Astrocyte (in vitro differentiated cells and primary cell): Measurements from ENCODE around the gene LARGE1. TPM values are rescaled to one million over a fixed set of nuclear protein-coding genes. Genes with fewer than 3 reads are reported as not detected.

Experiments used
- DNase-seq: peaks from one replicate; pipeline ENCODE4 v3.0.0-alpha.2; 2010; ENCODE audit warnings: low read depth
- FAIRE-seq: peaks from 2 replicates; lab custom pipeline; 2011; peaks lifted over from hg19 to GRCh38; lab: Jason Lieb, UNC
- H2AFZ ChIP-seq: 2 replicates; pipeline ENCODE4 v1.6.0; 2012; ENCODE audit warnings: low read depth, low read length, inconsistent platforms
- H3K27ac ChIP-seq: 2 replicates; pipeline ENCODE4 v1.5.1; 2011; ENCODE audit warnings: low read depth, low read length, inconsistent platforms
- H3K27me3 ChIP-seq: 2 replicates; pipeline ENCODE4 v1.6.0; 2011; ENCODE audit warnings: low read length, inconsistent platforms; ENCODE audit not compliant: insufficient read depth
- H3K36me3 ChIP-seq: 2 replicates; pipeline ENCODE4 v1.5.1; 2011; ENCODE audit warnings: low read length, inconsistent platforms; ENCODE audit not compliant: insufficient read depth
- H3K4me1 ChIP-seq: 2 replicates; pipeline ENCODE4 v1.5.1; 2011; ENCODE audit warnings: low read length, inconsistent platforms; ENCODE audit not compliant: insufficient read depth
- H3K4me2 ChIP-seq: 2 replicates; pipeline ENCODE4 v1.6.0; 2012; ENCODE audit warnings: low read length, inconsistent platforms
- H3K4me3 ChIP-seq: 2 replicates; pipeline ENCODE4 v1.5.1; 2011; ENCODE audit warnings: low read depth, mild to moderate bottlenecking, low read length, inconsistent platforms; ENCODE audit not compliant: insufficient read depth
- H3K79me2 ChIP-seq: 2 replicates; pipeline ENCODE4 v1.6.0; 2012; ENCODE audit warnings: mild to moderate bottlenecking, low read length, inconsistent platforms; ENCODE audit not compliant: insufficient read depth
- H3K9ac ChIP-seq: 2 replicates; pipeline ENCODE4 v1.6.0; 2012; ENCODE audit warnings: mild to moderate bottlenecking, low read length, inconsistent platforms
- H3K9me3 ChIP-seq: 2 replicates; pipeline ENCODE4 v1.5.1; 2012; ENCODE audit warnings: low read depth, mild to moderate bottlenecking, low read length, inconsistent platforms; ENCODE audit not compliant: insufficient read depth
- H4K20me1 ChIP-seq: 2 replicates; pipeline ENCODE4 v1.6.0; 2012; ENCODE audit warnings: low read length, inconsistent platforms; ENCODE audit not compliant: insufficient read depth
- H3K27ac Mint-ChIP-seq: one replicate; pipeline ENCODE4 v1.8.0; 2021; ENCODE audit warnings: mild to moderate bottlenecking, mixed read lengths; ENCODE audit not compliant: unreplicated experiment
- H3K27me3 Mint-ChIP-seq: one replicate; pipeline ENCODE4 v1.8.0; 2021; ENCODE audit warnings: low read depth, mixed read lengths; ENCODE audit not compliant: unreplicated experiment
- H3K36me3 Mint-ChIP-seq: one replicate; pipeline ENCODE4 v1.8.0; 2021; ENCODE audit warnings: low read depth, mixed read lengths; ENCODE audit not compliant: unreplicated experiment
- H3K4me1 Mint-ChIP-seq: one replicate; pipeline ENCODE4 v1.8.0; 2021; ENCODE audit warnings: low read depth, mixed read lengths; ENCODE audit not compliant: unreplicated experiment
- H3K4me3 Mint-ChIP-seq: one replicate; pipeline ENCODE4 v1.8.0; 2021; ENCODE audit warnings: mild to moderate bottlenecking, moderate library complexity, mixed read lengths; ENCODE audit not compliant: unreplicated experiment
- H3K9me3 Mint-ChIP-seq: one replicate; pipeline ENCODE4 v1.8.0; 2021; ENCODE audit warnings: mild to moderate bottlenecking, mixed read lengths; ENCODE audit not compliant: unreplicated experiment
- EZH2 ChIP-seq: IDR thresholded peaks from 2 replicates; pipeline ENCODE4 v1.6.1; 2012; ENCODE audit warnings: mild to moderate bottlenecking, low read length, inconsistent platforms; ENCODE audit not compliant: insufficient read depth
- total RNA-seq: library from RNA; stranded (reverse); gene quantifications from 2 replicates; pipeline ENCODE4 v1.2.1, GENCODE V29; 2021
- TF ChIP-seq, protein P1 (sequence below): IDR thresholded peaks from 2 replicates; pipeline ENCODE4 v1.5.1; 2011; ENCODE audit warnings: low read depth, mild to moderate bottlenecking, inconsistent platforms, low read length, moderate library complexity; ENCODE audit not compliant: insufficient read depth

The LARGE1 gene
- total RNA-seq, 1 donor from 2014 or later = 92.6 TPM

GRCh38 chr22:33837826-33838225 lies 82.5 kb downstream of the LARGE1 start:
- Histone ChIP-seq H3K36me3 (no peaks in the 10 kb centered on the region), H4K20me1 (peaks cover 14% of the 10 kb centered on the region), H3K9me3 (no peaks in the 10 kb centered on the region), H3K27me3 (no peaks in the 10 kb centered on the region), H2AFZ (no peak overlapping the region), H3K9ac (no peak overlapping the region), H3K4me2 (no peak overlapping the region), H3K79me2 (no peaks in the 10 kb centered on the region), H3K4me1 (no peaks in the 10 kb centered on the region), H3K27ac (no peak overlapping the region), H3K4me3 (no peak overlapping the region)
- Mint-ChIP-seq H3K4me3 (no peak overlapping the region), H3K9me3 (no peaks in the 10 kb centered on the region), H3K27ac (no peak overlapping the region), H3K4me1 (peaks cover 25% of the 10 kb centered on the region), H3K36me3 (no peaks in the 10 kb centered on the region), H3K27me3 (no peaks in the 10 kb centered on the region)
- TF ChIP-seq, protein P1, sequence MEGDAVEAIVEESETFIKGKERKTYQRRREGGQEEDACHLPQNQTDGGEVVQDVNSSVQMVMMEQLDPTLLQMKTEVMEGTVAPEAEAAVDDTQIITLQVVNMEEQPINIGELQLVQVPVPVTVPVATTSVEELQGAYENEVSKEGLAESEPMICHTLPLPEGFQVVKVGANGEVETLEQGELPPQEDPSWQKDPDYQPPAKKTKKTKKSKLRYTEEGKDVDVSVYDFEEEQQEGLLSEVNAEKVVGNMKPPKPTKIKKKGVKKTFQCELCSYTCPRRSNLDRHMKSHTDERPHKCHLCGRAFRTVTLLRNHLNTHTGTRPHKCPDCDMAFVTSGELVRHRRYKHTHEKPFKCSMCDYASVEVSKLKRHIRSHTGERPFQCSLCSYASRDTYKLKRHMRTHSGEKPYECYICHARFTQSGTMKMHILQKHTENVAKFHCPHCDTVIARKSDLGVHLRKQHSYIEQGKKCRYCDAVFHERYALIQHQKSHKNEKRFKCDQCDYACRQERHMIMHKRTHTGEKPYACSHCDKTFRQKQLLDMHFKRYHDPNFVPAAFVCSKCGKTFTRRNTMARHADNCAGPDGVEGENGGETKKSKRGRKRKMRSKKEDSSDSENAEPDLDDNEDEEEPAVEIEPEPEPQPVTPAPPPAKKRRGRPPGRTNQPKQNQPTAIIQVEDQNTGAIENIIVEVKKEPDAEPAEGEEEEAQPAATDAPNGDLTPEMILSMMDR = no peak
- TF ChIP-seq EZH2 = no peak
- FAIRE-seq = no peak
- DNase-seq = peak; percentile 14

GRCh38 chr22:33835265-33835664 lies 85.0 kb downstream of the LARGE1 start:
- no peak overlapping the region for H3K4me2 ChIP-seq
- H3K27ac Mint-ChIP-seq = no peak overlapping the region
- H3K36me3 Mint-ChIP-seq = peaks cover 5% of the 10 kb centered on the region
- H3K4me1 ChIP-seq = no peaks in the 10 kb centered on the region
- no peak for DNase-seq
- H2AFZ ChIP-seq = no peak overlapping the region
- H3K36me3 ChIP-seq = no peaks in the 10 kb centered on the region
- H3K27ac ChIP-seq = no peak overlapping the region
- no peak overlapping the region for H3K4me3 ChIP-seq
- TF ChIP-seq EZH2 = no peak
- TF ChIP-seq, protein P1 = no peak
- H4K20me1 ChIP-seq = peaks cover 25% of the 10 kb centered on the region
- H3K9me3 ChIP-seq = no peaks in the 10 kb centered on the region
- no peak overlapping the region for H3K9ac ChIP-seq
- peaks cover 30% of the 10 kb centered on the region for H3K4me1 Mint-ChIP-seq
- no peaks in the 10 kb centered on the region for H3K27me3 Mint-ChIP-seq
- no peaks in the 10 kb centered on the region for H3K79me2 ChIP-seq
- no peaks in the 10 kb centered on the region for H3K27me3 ChIP-seq
- FAIRE-seq = no peak
- no peaks in the 10 kb centered on the region for H3K9me3 Mint-ChIP-seq
- no peak overlapping the region for H3K4me3 Mint-ChIP-seq

DNA sequence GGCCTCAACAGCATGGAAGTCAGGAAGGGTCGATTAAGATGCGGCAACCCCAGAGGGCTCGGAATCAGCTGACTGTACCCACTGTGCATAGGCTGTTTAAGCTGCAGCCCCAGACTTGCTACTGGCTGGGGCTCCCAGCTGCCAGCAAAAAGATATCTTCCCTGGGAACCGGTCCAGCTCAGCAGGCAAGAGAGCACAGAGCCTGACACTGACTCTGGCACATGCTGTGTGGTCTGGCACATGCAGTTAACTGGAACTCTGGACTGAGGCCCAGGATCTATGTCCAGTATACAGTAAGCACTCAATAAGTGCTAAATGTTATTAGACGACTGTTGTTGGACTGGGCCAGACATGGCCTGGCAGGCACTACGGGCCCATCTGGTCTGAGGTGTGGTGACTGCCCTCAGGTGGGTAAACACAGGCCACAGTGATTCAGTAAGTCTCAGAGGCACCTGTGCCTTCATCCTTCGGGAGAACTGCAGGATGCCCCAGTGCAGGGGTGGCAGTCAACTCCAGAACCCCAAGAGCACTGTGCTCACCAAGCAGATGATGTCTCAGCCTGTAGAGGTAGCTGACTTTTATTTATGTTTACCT lies 87.6 kb downstream of the LARGE1 start:
- DNase-seq (no peak), FAIRE-seq (no peak)
- Mint-ChIP-seq H3K27me3 (no peaks in the 10 kb centered on the region), H3K27ac (no peak overlapping the region), H3K9me3 (no peaks in the 10 kb centered on the region), H3K4me3 (no peak overlapping the region), H3K36me3 (peaks cover 15% of the 10 kb centered on the region), H3K4me1 (peaks cover 17% of the 10 kb centered on the region)
- Histone ChIP-seq H3K27ac (no peak overlapping the region), H3K27me3 (no peaks in the 10 kb centered on the region), H3K9ac (no peak overlapping the region), H3K4me3 (no peak overlapping the region), H3K4me1 (no peaks in the 10 kb centered on the region), H4K20me1 (peaks cover 23% of the 10 kb centered on the region), H2AFZ (no peak overlapping the region), H3K36me3 (no peaks in the 10 kb centered on the region), H3K4me2 (no peak overlapping the region), H3K9me3 (no peaks in the 10 kb centered on the region), H3K79me2 (no peaks in the 10 kb centered on the region)
- TF ChIP-seq, protein P1 = no peak
- no peak for TF ChIP-seq EZH2
